GM12878 (cell line): Measurements from ENCODE around the gene FUZ. TPM values are rescaled to one million over a fixed set of nuclear protein-coding genes. Genes with fewer than 3 reads are reported as not detected.

Source experiments
- ATAC-seq: fragments of 200-7000 bp; cut with Tn5 transposase; 3 replicates; pipeline ENCODE4 v1.9.1; 2020; ENCODE audit warnings: mild to moderate bottlenecking, moderate library complexity
- BruUV-seq: library from RNA; stranded (reverse); fragments of 400-500 nt; replicated peaks from 2 replicates; lab custom pipeline; 2021; lab: Mats Ljungman, UMichigan
- CTCF ChIA-PET: fragments of 300-600 bp; sonication (Branson Sonifier 250); formaldehyde crosslinking; extraction: SDS; loops from one replicate; lab custom pipeline; 2021; ENCODE audit warnings: inconsistent platforms; lab: Yijun Ruan, JAX
- POLR2A ChIA-PET: fragments of 350-600 bp; formaldehyde crosslinking; extraction: SDS; loops from one replicate; lab custom pipeline; 2021; ENCODE audit warnings: inconsistent platforms; lab: Charles Lee
- RAD21 ChIA-PET: fragments of 300-600 bp; sonication (Branson Sonifier 250); formaldehyde crosslinking; loops from one replicate; lab custom pipeline; 2023; ENCODE audit warnings: antibody characterized with exemption; ENCODE audit not compliant: unreplicated experiment; lab: Charles Lee
- SMC1A ChIA-PET: fragments of 300-600 bp; sonication (Branson Sonifier 250); formaldehyde crosslinking; loops from one replicate; lab custom pipeline; 2023; ENCODE audit not compliant: unreplicated experiment, uncharacterized antibody; lab: Charles Lee
- DNase-seq: peaks from one replicate; pipeline ENCODE4 v3.0.0-alpha.2; 2011; ENCODE audit warnings: low read depth, low spot score
- FAIRE-seq: peaks from 3 replicates; lab custom pipeline; 2011; peaks lifted over from hg19 to GRCh38; lab: Jason Lieb, UNC
- H2AFZ ChIP-seq: 2 replicates; pipeline ENCODE4 v1.6.0; 2011; ENCODE audit warnings: low read depth, low read length, control low read depth; ENCODE audit not compliant: control insufficient read depth
- H3K27ac ChIP-seq: 2 replicates; pipeline ENCODE4 v1.5.1; 2011; ENCODE audit warnings: control low read depth; ENCODE audit not compliant: control insufficient read depth, insufficient read depth
- H3K27me3 ChIP-seq, 2 experiments: replicated peaks in 1 of 2; 2 replicates each; pipeline versions ENCODE4 v1.6.0 to v1.6.1; 2011; ENCODE audit warnings: low read length in 1 of 2; ENCODE audit not compliant: control insufficient read depth in 2 of 2, insufficient read depth in 2 of 2
- H3K36me3 ChIP-seq, 2 experiments: 2 replicates each; pipeline ENCODE4 v1.5.1; 2011; ENCODE audit warnings: low read length in 1 of 2; ENCODE audit not compliant: control insufficient read depth in 2 of 2, insufficient read depth in 2 of 2
- H3K4me1 ChIP-seq: 2 replicates; pipeline ENCODE4 v1.6.1; 2011; ENCODE audit warnings: mild to moderate bottlenecking, low read length, moderate library complexity, mixed read lengths; ENCODE audit not compliant: control insufficient read depth, insufficient read depth
- H3K4me2 ChIP-seq: 2 replicates; pipeline ENCODE4 v1.6.0; 2011; ENCODE audit warnings: control low read depth; ENCODE audit not compliant: control insufficient read depth, insufficient read depth
- H3K4me3 ChIP-seq: fragments of 200-600 bp; sonication (generic); 2 replicates; pipeline ENCODE4 v1.5.1; 2016
- H3K79me2 ChIP-seq: 2 replicates; pipeline ENCODE4 v1.6.0; 2011; ENCODE audit warnings: low read length; ENCODE audit not compliant: control insufficient read depth, insufficient read depth
- H3K9ac ChIP-seq: 2 replicates; pipeline ENCODE4 v1.8.0; 2011; ENCODE audit warnings: low read length, control low read depth, mixed read lengths; ENCODE audit not compliant: control insufficient read depth, insufficient read depth
- H3K9me3 ChIP-seq: replicated peaks from 3 replicates; pipeline ENCODE4 v1.5.1; 2011; ENCODE audit warnings: mild to moderate bottlenecking, low read length; ENCODE audit not compliant: control insufficient read depth, insufficient read depth
- H4K20me1 ChIP-seq: 2 replicates; pipeline ENCODE4 v1.6.0; 2011; ENCODE audit not compliant: control insufficient read depth, insufficient read depth
- BACH1 ChIP-seq: fragments of 450-650 bp; IDR thresholded peaks from 2 replicates; pipeline ENCODE4 v1.6.1; 2017; ENCODE audit warnings: mild to moderate bottlenecking, borderline replicate concordance
- CHD2 ChIP-seq: IDR thresholded peaks from 2 replicates; pipeline ENCODE4 v1.6.1; 2011; ENCODE audit warnings: low read depth, low read length, improper control_type of control experiment, borderline replicate concordance
- IRF4 ChIP-seq: IDR thresholded peaks from 2 replicates; pipeline ENCODE4 v1.6.1; 2011; ENCODE audit warnings: low read depth, low read length
- NR2F1 ChIP-seq: fragments of 450-650 bp; conservative IDR thresholded peaks from 2 replicates; pipeline ENCODE4 v1.6.1; 2017; ENCODE audit warnings: mild to moderate bottlenecking
- POLR2A ChIP-seq: IDR thresholded peaks from 2 replicates; pipeline ENCODE4 v1.6.1; 2011; ENCODE audit warnings: low read depth, mild to moderate bottlenecking, low read length
- POLR2AphosphoS5 ChIP-seq: IDR thresholded peaks from 2 replicates; pipeline ENCODE4 v1.6.1; 2011; ENCODE audit warnings: mild to moderate bottlenecking, low read length, inconsistent platforms
- TCF12 ChIP-seq: IDR thresholded peaks from 2 replicates; pipeline ENCODE4 v1.6.1; 2011; ENCODE audit warnings: low read depth, mild to moderate bottlenecking, low read length
- YY1 ChIP-seq: IDR thresholded peaks from 2 replicates; pipeline ENCODE4 v1.6.1; 2011; ENCODE audit warnings: low read depth, mild to moderate bottlenecking, low read length
- WGBS: methylation state at CpG from one replicate; pipeline ENCODE4 v1.1.6; 2016; ENCODE audit warnings: low lambda C conversion rate; ENCODE audit not compliant: insufficient replicate concordance, insufficient coverage; ENCODE audit errors: missing lambda C conversion rate; 5-methylcytosine and 5-hydroxymethylcytosine counted together
- in situ Hi-C: fragments of 300-500 bp; cut with MboI; formaldehyde crosslinking; loops from 9 replicates; pipeline ENCODE4 v1.14.3; 2018; ENCODE audit warnings: mixed read lengths
- intact Hi-C: fragments of 100-400 bp; cut with micrococcal nuclease; formaldehyde crosslinking; loops from one replicate; pipeline ENCODE4 v1.14.2; 2022; ENCODE audit not compliant: unreplicated experiment
- polyA plus RNA-seq, 11 experiments: library from polyadenylated mRNA; depleted of rRNA in 4 of 11; unstranded in 6 of 11; stranded (reverse) in 5 of 11; fragments of >200 nt; fragmentation: Nextera tagmentation in 4 of 11; fragmentation: Illumina TruSeq in 1 of 11; extraction: Ambion mirVana in 4 of 11; extraction: Trizol in 1 of 11; gene quantifications; 1 replicate in 1 of 11; 2 replicates in 10 of 11; pipeline versions ENCODE4 v1.2.1 to v1.2.3, GENCODE V29; 2011 to 2016; ENCODE audit warnings: inconsistent platforms in 2 of 11, missing spikeins in 2 of 11, low read depth in 1 of 11
- total RNA-seq, 4 experiments: library from RNA; depleted of rRNA in 3 of 4; stranded (reverse); fragments of >200 nt in 3 of 4; fragmentation: Illumina TruSeq in 1 of 4; extraction: Trizol in 1 of 4; gene quantifications; 2 replicates each; pipeline versions ENCODE4 v1.2.1 to v1.2.3, GENCODE V29; 2013 to 2021
- TF ChIP-seq, protein P1 (sequence below): fragments of 450-650 bp; formaldehyde crosslinking; IDR thresholded peaks from 2 replicates; pipeline ENCODE4 v1.5.0; 2022; ENCODE audit warnings: mild to moderate bottlenecking, missing genetic modification characterization
- TF ChIP-seq, protein P2 (sequence below): IDR thresholded peaks from 2 replicates; pipeline ENCODE4 v1.6.1; 2011; ENCODE audit warnings: borderline replicate concordance, low read depth, mild to moderate bottlenecking, moderate library complexity, low read length; ENCODE audit not compliant: insufficient read depth, poor library complexity, severe bottlenecking

The FUZ gene
- total and polyA plus RNA-seq, 10 of the 15 experiments (the other 5 are each of a cell fraction or from before 2014, with no cell fraction given): 0.18 to 11.5 (median 8.8) TPM

DNA sequence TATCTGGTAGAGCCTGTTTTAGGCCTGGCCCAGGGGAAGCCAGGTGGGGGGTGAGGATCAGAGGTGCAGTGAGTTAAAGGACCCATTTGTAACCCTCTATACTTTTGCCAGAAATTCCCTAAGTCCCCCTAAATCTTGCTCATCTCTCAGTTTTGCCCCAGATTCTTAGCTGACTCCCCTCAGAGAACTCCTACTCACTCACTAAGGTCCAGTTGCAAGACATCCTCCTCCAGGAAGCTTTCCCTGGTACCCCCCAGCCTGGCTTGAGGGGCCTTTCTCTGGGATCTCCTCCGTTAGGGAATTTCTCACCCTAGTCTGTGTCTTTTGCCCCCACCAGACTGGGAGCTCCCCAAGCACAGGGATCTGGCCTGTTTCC lies 51.9 kb downstream of the FUZ start:
- TF ChIP-seq IRF4 (no peak), BACH1 (no peak), CHD2 (no peak), NR2F1 (no peak), POLR2AphosphoS5 (no peak), TCF12 (no peak), POLR2A (no peak), YY1 (no peak)
- TF ChIP-seq, protein P1, sequence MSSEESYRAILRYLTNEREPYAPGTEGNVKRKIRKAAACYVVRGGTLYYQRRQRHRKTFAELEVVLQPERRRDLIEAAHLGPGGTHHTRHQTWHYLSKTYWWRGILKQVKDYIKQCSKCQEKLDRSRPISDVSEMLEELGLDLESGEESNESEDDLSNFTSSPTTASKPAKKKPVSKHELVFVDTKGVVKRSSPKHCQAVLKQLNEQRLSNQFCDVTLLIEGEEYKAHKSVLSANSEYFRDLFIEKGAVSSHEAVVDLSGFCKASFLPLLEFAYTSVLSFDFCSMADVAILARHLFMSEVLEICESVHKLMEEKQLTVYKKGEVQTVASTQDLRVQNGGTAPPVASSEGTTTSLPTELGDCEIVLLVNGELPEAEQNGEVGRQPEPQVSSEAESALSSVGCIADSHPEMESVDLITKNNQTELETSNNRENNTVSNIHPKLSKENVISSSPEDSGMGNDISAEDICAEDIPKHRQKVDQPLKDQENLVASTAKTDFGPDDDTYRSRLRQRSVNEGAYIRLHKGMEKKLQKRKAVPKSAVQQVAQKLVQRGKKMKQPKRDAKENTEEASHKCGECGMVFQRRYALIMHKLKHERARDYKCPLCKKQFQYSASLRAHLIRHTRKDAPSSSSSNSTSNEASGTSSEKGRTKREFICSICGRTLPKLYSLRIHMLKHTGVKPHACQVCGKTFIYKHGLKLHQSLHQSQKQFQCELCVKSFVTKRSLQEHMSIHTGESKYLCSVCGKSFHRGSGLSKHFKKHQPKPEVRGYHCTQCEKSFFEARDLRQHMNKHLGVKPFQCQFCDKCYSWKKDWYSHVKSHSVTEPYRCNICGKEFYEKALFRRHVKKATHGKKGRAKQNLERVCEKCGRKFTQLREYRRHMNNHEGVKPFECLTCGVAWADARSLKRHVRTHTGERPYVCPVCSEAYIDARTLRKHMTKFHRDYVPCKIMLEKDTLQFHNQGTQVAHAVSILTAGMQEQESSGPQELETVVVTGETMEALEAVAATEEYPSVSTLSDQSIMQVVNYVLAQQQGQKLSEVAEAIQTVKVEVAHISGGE (CRISPR knock-in tag): no peak
- TF ChIP-seq, protein P2, sequence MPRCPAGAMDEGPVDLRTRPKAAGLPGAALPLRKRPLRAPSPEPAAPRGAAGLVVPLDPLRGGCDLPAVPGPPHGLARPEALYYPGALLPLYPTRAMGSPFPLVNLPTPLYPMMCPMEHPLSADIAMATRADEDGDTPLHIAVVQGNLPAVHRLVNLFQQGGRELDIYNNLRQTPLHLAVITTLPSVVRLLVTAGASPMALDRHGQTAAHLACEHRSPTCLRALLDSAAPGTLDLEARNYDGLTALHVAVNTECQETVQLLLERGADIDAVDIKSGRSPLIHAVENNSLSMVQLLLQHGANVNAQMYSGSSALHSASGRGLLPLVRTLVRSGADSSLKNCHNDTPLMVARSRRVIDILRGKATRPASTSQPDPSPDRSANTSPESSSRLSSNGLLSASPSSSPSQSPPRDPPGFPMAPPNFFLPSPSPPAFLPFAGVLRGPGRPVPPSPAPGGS: no peak
- ChIA-PET POLR2A (no interaction called here), CTCF (no interaction called here), SMC1A (no interaction called here), RAD21 (no interaction called here)
- H3K27ac ChIP-seq: no peak overlapping the region
- intact Hi-C loops (no loop called here), in situ Hi-C loops (no loop called here)
- ATAC-seq: no peak
- H3K27me3 ChIP-seq: no peaks in the 10 kb centered on the region; a peak in 1 of 4 replicates
- H3K36me3 ChIP-seq: no peaks in the 10 kb centered on the region
- no peaks in the 10 kb centered on the region for H3K79me2 ChIP-seq
- no peaks in the 10 kb centered on the region for H4K20me1 ChIP-seq
- H3K9me3 ChIP-seq: no peaks in the 10 kb centered on the region; the same call in 2 of the 3 replicates
- H2AFZ ChIP-seq: no peak overlapping the region
- WGBS: 6% methylated on average over 1 of the region's 1 CpG
- no peak for DNase-seq
- no peak overlapping the region for H3K4me3 ChIP-seq
- no peak for FAIRE-seq
- H3K4me1 ChIP-seq: peaks cover 8% of the 10 kb centered on the region; the same call in 1 of the 2 replicates
- H3K4me2 ChIP-seq: no peak overlapping the region
- BruUV-seq: no TSS peak
- no peak overlapping the region for H3K9ac ChIP-seq
